DOHH2 (cell line): ENCODE measurements around the gene WDR59.

Source experiments
- H3F3A ChIP-seq: fragments of 200-600 bp; sonication (generic), shearing (Covaris generic); 2 replicates; pipeline ENCODE4 v1.6.0; 2016; ENCODE audit warnings: antibody characterized with exemption, mild to moderate bottlenecking; ENCODE audit not compliant: control insufficient read depth, insufficient read depth
- H3K27ac ChIP-seq: fragments of 200-600 bp; sonication (generic); 2 replicates; pipeline ENCODE4 v1.5.1; 2014; ENCODE audit warnings: low read depth, mild to moderate bottlenecking, low read length, moderate library complexity
- H3K27me3 ChIP-seq: fragments of 200-600 bp; sonication (generic); 2 replicates; pipeline ENCODE4 v1.6.1; 2014; ENCODE audit warnings: mild to moderate bottlenecking, low read length, mixed read lengths; ENCODE audit not compliant: control insufficient read depth
- H3K36me3 ChIP-seq: fragments of 200-600 bp; sonication (generic); 2 replicates; pipeline ENCODE4 v1.6.1; 2014; ENCODE audit warnings: mild to moderate bottlenecking, low read length, moderate library complexity, mixed read lengths; ENCODE audit not compliant: control insufficient read depth
- H3K4me1 ChIP-seq: fragments of 200-600 bp; sonication (generic); 2 replicates; pipeline ENCODE4 v1.6.1; 2014; ENCODE audit warnings: mild to moderate bottlenecking, low read length, mixed read lengths; ENCODE audit not compliant: control insufficient read depth
- H3K4me2 ChIP-seq: fragments of 200-600 bp; sonication (generic); 2 replicates; pipeline ENCODE4 v1.6.0; 2014; ENCODE audit warnings: mild to moderate bottlenecking, low read length, moderate library complexity
- H3K4me3 ChIP-seq: fragments of 200-600 bp; sonication (generic); 2 replicates; pipeline ENCODE4 v1.5.1; 2014; ENCODE audit warnings: mild to moderate bottlenecking, low read length, mixed read lengths
- H3K79me2 ChIP-seq: fragments of 200-600 bp; sonication (generic); 2 replicates; pipeline ENCODE4 v1.6.1; 2014; ENCODE audit warnings: mild to moderate bottlenecking, low read length, mixed read lengths; ENCODE audit not compliant: control insufficient read depth
- H3K9me2 ChIP-seq: fragments of 200-600 bp; sonication (generic); replicated peaks from 2 replicates; pipeline ENCODE4 v1.6.1; 2014; ENCODE audit warnings: mild to moderate bottlenecking, low read length, mixed read lengths; ENCODE audit not compliant: control insufficient read depth
- H3K9me3 ChIP-seq: fragments of 200-600 bp; sonication (generic); 2 replicates; pipeline ENCODE4 v1.6.1; 2014; ENCODE audit warnings: antibody characterized with exemption, low read length, mixed read lengths; ENCODE audit not compliant: control insufficient read depth, insufficient read depth
- H4K20me1 ChIP-seq: fragments of 200-600 bp; sonication (generic); 2 replicates; pipeline ENCODE4 v1.6.0; 2014; ENCODE audit warnings: low read depth, mild to moderate bottlenecking, antibody characterized with exemption, low read length, moderate library complexity; ENCODE audit not compliant: control insufficient read depth, insufficient read depth
- CTCF ChIP-seq: fragments of 200-600 bp; sonication (generic); IDR thresholded peaks from one replicate; pipeline ENCODE4 v1.5.1; 2014; ENCODE audit warnings: antibody characterized with exemption, mild to moderate bottlenecking, low read depth, low read length; ENCODE audit not compliant: poor library complexity, severe bottlenecking
- EZH2phosphoT487 ChIP-seq: fragments of 200-600 bp; sonication (generic); IDR thresholded peaks from 2 replicates; pipeline ENCODE4 v1.6.1; 2017; ENCODE audit warnings: borderline replicate concordance, mild to moderate bottlenecking, antibody characterized with exemption, low read length, moderate library complexity, mixed read lengths

Gene WDR59

GRCh38 chr16:75025761-75026160 is 40.8 kb upstream of the WDR59 start:
- Histone ChIP-seq H3K36me3 (no peaks in the 10 kb centered on the region), H3K27ac (0 out of 2 replicates have a peak overlapping the region, but pooled peaks have one; percentile 69), H3K27me3 (no peaks in the 10 kb centered on the region), H4K20me1 (no peaks in the 10 kb centered on the region), H3K9me2 (no peaks in the 10 kb centered on the region), H3K9me3 (peaks cover 9% of the 10 kb centered on the region; the same call in 1 of the 2 replicates), H3K4me1 (peaks cover 22% of the 10 kb centered on the region), H3K4me3 (no peak overlapping the region), H3F3A (peaks cover 9% of the 10 kb centered on the region), H3K4me2 (peak overlapping the region; percentile 42; the same call in 1 of the 2 replicates), H3K79me2 (peaks cover 6% of the 10 kb centered on the region)
- TF ChIP-seq EZH2phosphoT487 (no peak), CTCF (no peak)

- peak overlapping the region; percentile 60 for H3K4me2 ChIP-seq
- TF ChIP-seq EZH2phosphoT487 (no peak), CTCF (no peak)
- peaks cover 6% of the 10 kb centered on the region for H3K79me2 ChIP-seq
- peaks cover 9% of the 10 kb centered on the region; the same call in 1 of the 2 replicates for H3K9me3 ChIP-seq
- peak overlapping the region; percentile 43 for H3K4me3 ChIP-seq
- H3K27me3 ChIP-seq, result no peaks in the 10 kb centered on the region
- H3K9me2 ChIP-seq, result no peaks in the 10 kb centered on the region
- peak overlapping the region; percentile 69 for H3K27ac ChIP-seq
- H3F3A ChIP-seq, result peaks cover 9% of the 10 kb centered on the region
- H3K36me3 ChIP-seq, result no peaks in the 10 kb centered on the region
- no peaks in the 10 kb centered on the region for H4K20me1 ChIP-seq
- H3K4me1 ChIP-seq, result peaks cover 22% of the 10 kb centered on the region
Observed at GRCh38 chr16:75024594-75024993, 39.7 kb upstream of the WDR59 start.

GRCh38 chr16:75024182-75024581 is 39.3 kb upstream of the WDR59 start:
- peaks cover 9% of the 10 kb centered on the region; the same call in 1 of the 2 replicates for H3K9me3 ChIP-seq
- no peaks in the 10 kb centered on the region for H3K27me3 ChIP-seq
- no peaks in the 10 kb centered on the region for H4K20me1 ChIP-seq
- no peaks in the 10 kb centered on the region for H3K36me3 ChIP-seq
- H3K4me3 ChIP-seq, result peak overlapping the region; percentile 43
- H3K4me1 ChIP-seq, result peaks cover 22% of the 10 kb centered on the region
- TF ChIP-seq EZH2phosphoT487, result no peak
- H3K79me2 ChIP-seq, result peaks cover 6% of the 10 kb centered on the region
- peak overlapping the region; percentile 60 for H3K4me2 ChIP-seq
- no peaks in the 10 kb centered on the region for H3K9me2 ChIP-seq
- H3F3A ChIP-seq, result peaks cover 9% of the 10 kb centered on the region
- peak overlapping the region; percentile 69 for H3K27ac ChIP-seq

GRCh38 chr16:75023009-75023408 is 38.1 kb upstream of the WDR59 start:
- Histone ChIP-seq H3K27ac (no peak overlapping the region), H3K9me3 (peaks cover 9% of the 10 kb centered on the region; the same call in 1 of the 2 replicates), H3K4me3 (no peak overlapping the region), H3K9me2 (no peaks in the 10 kb centered on the region), H3K36me3 (no peaks in the 10 kb centered on the region), H3F3A (peaks cover 9% of the 10 kb centered on the region), H3K27me3 (no peaks in the 10 kb centered on the region), H4K20me1 (no peaks in the 10 kb centered on the region), H3K4me2 (no peak overlapping the region), H3K4me1 (peaks cover 26% of the 10 kb centered on the region), H3K79me2 (peaks cover 6% of the 10 kb centered on the region)
- TF ChIP-seq EZH2phosphoT487 (no peak), CTCF (no peak)
